ENCODE results near the gene NABP1.

The NABP1 gene

GRCh38 chr2:191646163-191646902, 31.6 kb upstream of the NABP1 start:
- no peaks in the 10 kb centered on the region for H3K9me3 ChIP-seq (ENCODE audit: insufficient read depth, low read length)
- H3K79me2 ChIP-seq (ENCODE audit: low read length), result no peaks in the 10 kb centered on the region
- no peak overlapping the region for H3K4me3 ChIP-seq (ENCODE audit: low read length)
- no peaks in the 10 kb centered on the region for H3K27me3 ChIP-seq (ENCODE audit: low read depth, low read length)
- H3K4me2 ChIP-seq (ENCODE audit: low read length), result no peak overlapping the region
- no peak overlapping the region for H3K9ac ChIP-seq (ENCODE audit: low read length)
- H3K4me1 ChIP-seq (ENCODE audit: low read length), result peaks cover 63% of the 10 kb centered on the region
- no peak overlapping the region for H2AFZ ChIP-seq (ENCODE audit: low read depth, low read length)
- no peaks in the 10 kb centered on the region for H4K20me1 ChIP-seq (ENCODE audit: insufficient read depth, low read length)
- H3K36me3 ChIP-seq (replicated peaks; ENCODE audit: low read depth, low read length), result no peaks in the 10 kb centered on the region
- TF ChIP-seq EZH2phosphoT487 (IDR thresholded peaks at IDR 0.05; ENCODE audit: low read depth) (no peak), CTCF (IDR thresholded peaks at IDR 0.05; ENCODE audit: low read depth, low read length) (no peak)
- no peak overlapping the region for H3K27ac ChIP-seq (ENCODE audit: low read length)

GRCh38 chr2:191649519-191649918, 28.4 kb upstream of the NABP1 start:
- H3K36me3 ChIP-seq (replicated peaks; ENCODE audit: low read depth, low read length), result peaks cover 12% of the 10 kb centered on the region
- H3K27me3 ChIP-seq (ENCODE audit: low read depth, low read length), result no peaks in the 10 kb centered on the region
- H3K4me1 ChIP-seq (ENCODE audit: low read length), result peaks cover 70% of the 10 kb centered on the region
- no peak overlapping the region for H3K4me3 ChIP-seq (ENCODE audit: low read length)
- H2AFZ ChIP-seq (ENCODE audit: low read depth, low read length), result no peak overlapping the region
- peak overlapping the region; percentile 95 for H3K27ac ChIP-seq (ENCODE audit: low read length)
- peaks cover 4% of the 10 kb centered on the region; the same call in 1 of the 2 replicates for H3K9me3 ChIP-seq (ENCODE audit: insufficient read depth, low read length)
- no peak overlapping the region for H3K4me2 ChIP-seq (ENCODE audit: low read length)
- 0 out of 2 replicates have a peak, but pooled peaks cover 2% of the 10 kb centered on the region for H3K79me2 ChIP-seq (ENCODE audit: low read length)
- peak overlapping the region; percentile 72; the same call in 1 of the 2 replicates for H3K9ac ChIP-seq (ENCODE audit: low read length)
- no peaks in the 10 kb centered on the region for H4K20me1 ChIP-seq (ENCODE audit: insufficient read depth, low read length)
- TF ChIP-seq CTCF (IDR thresholded peaks at IDR 0.05; ENCODE audit: low read depth, low read length) (no peak), EZH2phosphoT487 (IDR thresholded peaks at IDR 0.05; ENCODE audit: low read depth) (no peak)

- Histone ChIP-seq H3K9ac (ENCODE audit: low read length) (peak overlapping the region; percentile 78), H3K27me3 (ENCODE audit: low read depth, low read length) (no peaks in the 10 kb centered on the region), H3K9me3 (ENCODE audit: insufficient read depth, low read length) (peaks cover 4% of the 10 kb centered on the region; the same call in 1 of the 2 replicates), H2AFZ (ENCODE audit: low read depth, low read length) (no peak overlapping the region), H3K4me2 (ENCODE audit: low read length) (peak overlapping the region; percentile 53), H4K20me1 (ENCODE audit: insufficient read depth, low read length) (no peaks in the 10 kb centered on the region), H3K4me3 (ENCODE audit: low read length) (peak overlapping the region; percentile 9; the same call in 1 of the 2 replicates), H3K4me1 (ENCODE audit: low read length) (peaks cover 67% of the 10 kb centered on the region), H3K27ac (ENCODE audit: low read length) (peak overlapping the region; percentile 95), H3K79me2 (ENCODE audit: low read length) (0 out of 2 replicates have a peak, but pooled peaks cover 2% of the 10 kb centered on the region), H3K36me3 (replicated peaks; ENCODE audit: low read depth, low read length) (peaks cover 12% of the 10 kb centered on the region)
- TF ChIP-seq EZH2phosphoT487 (IDR thresholded peaks at IDR 0.05; ENCODE audit: low read depth), result no peak
Measured at GRCh38 chr2:191650896-191651773, 26.8 kb upstream of the NABP1 start.

- Histone ChIP-seq H3K79me2 (ENCODE audit: low read length) (0 out of 2 replicates have a peak, but pooled peaks cover 2% of the 10 kb centered on the region), H3K9me3 (ENCODE audit: insufficient read depth, low read length) (peaks cover 4% of the 10 kb centered on the region; the same call in 1 of the 2 replicates), H3K36me3 (replicated peaks; ENCODE audit: low read depth, low read length) (peaks cover 12% of the 10 kb centered on the region), H3K27ac (ENCODE audit: low read length) (peak overlapping the region; percentile 95), H3K9ac (ENCODE audit: low read length) (no peak overlapping the region), H3K4me2 (ENCODE audit: low read length) (no peak overlapping the region), H3K4me3 (ENCODE audit: low read length) (no peak overlapping the region), H4K20me1 (ENCODE audit: insufficient read depth, low read length) (no peaks in the 10 kb centered on the region), H3K27me3 (ENCODE audit: low read depth, low read length) (no peaks in the 10 kb centered on the region), H3K4me1 (ENCODE audit: low read length) (peaks cover 63% of the 10 kb centered on the region), H2AFZ (ENCODE audit: low read depth, low read length) (no peak overlapping the region)
- no peak for TF ChIP-seq EZH2phosphoT487 (IDR thresholded peaks at IDR 0.05; ENCODE audit: low read depth)
- TF ChIP-seq CTCF (IDR thresholded peaks at IDR 0.05; ENCODE audit: low read depth, low read length), result no peak
Measured at GRCh38 chr2:191653667-191654391, 24.1 kb upstream of the NABP1 start.

All from OCI-LY3 (cell line).